ENCODE measurements around the gene GASK1B.

- TF ChIP-seq CTCF (conservative IDR thresholded peaks at IDR 0.05; ENCODE audit: low read length) (no peak), EZH2phosphoT487 (IDR thresholded peaks at IDR 0.05; ENCODE audit: borderline replicate concordance) (no peak)
Measured at GRCh38 chr4:158189422-158189821, 16.6 kb upstream of the GASK1B start.

All from Loucy (cell line).